ENCODE measurements around the gene SCO2.

GRCh38 chr22:50516891-50517290 lies 8.5 kb downstream of the SCO2 start:
- TF ChIP-seq POLR2A (IDR thresholded peaks at IDR 0.05) (no peak), CTCF (IDR thresholded peaks at IDR 0.05) (no peak)
